ENCODE results near the gene ERN1.

Gene ERN1

DNA sequence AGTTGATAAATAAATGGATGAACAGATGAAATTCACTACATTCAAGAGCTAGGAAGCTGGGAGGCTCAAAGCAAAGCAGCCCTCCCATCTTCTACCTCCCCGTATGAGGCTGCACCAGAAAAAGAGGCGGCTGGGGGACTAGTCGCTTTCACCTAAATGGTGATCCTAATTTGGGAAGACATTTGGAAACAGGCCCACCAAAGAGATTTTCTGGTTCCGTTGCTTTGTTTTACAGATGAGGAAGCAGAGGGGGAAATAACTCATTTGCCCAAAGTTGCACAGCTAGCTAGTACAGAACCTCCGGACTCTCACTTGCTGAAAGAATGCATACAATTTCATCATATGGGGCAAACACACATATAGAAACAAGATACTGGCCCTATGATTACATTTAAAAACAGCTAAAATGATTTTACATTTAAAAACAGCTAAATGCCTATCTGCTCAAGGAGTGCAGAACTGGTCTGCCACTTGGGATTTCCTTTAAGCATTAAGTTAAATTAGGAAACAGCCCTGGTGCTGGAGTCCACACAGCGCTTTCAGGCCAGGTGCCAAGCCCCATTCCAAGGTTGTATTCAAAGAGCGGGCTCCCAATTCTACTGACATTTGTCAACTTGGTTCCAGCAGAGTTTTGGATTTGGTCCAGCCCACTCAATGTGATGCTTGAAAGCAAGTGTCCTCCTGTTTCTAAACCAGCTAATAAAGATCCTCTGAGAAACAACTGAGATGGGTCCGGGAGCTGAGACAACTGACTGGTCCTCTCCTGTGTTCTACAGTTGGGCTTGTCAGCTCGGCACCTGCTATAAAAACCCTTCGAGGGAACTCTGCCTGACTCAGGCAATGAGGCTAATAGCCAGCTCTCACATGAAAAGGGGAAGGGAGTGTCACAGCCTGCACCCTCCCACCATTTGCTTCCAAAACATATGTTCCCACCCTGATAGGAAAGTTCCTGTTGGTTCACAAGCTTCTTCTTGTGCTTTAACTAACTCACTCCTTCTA is 11.7 kb downstream of the ERN1 start:
- H3K79me2 ChIP-seq (ENCODE audit: low read length), result peaks cover 95% of the 10 kb centered on the region
- TF ChIP-seq, protein P1, sequence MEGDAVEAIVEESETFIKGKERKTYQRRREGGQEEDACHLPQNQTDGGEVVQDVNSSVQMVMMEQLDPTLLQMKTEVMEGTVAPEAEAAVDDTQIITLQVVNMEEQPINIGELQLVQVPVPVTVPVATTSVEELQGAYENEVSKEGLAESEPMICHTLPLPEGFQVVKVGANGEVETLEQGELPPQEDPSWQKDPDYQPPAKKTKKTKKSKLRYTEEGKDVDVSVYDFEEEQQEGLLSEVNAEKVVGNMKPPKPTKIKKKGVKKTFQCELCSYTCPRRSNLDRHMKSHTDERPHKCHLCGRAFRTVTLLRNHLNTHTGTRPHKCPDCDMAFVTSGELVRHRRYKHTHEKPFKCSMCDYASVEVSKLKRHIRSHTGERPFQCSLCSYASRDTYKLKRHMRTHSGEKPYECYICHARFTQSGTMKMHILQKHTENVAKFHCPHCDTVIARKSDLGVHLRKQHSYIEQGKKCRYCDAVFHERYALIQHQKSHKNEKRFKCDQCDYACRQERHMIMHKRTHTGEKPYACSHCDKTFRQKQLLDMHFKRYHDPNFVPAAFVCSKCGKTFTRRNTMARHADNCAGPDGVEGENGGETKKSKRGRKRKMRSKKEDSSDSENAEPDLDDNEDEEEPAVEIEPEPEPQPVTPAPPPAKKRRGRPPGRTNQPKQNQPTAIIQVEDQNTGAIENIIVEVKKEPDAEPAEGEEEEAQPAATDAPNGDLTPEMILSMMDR (IDR thresholded peaks at IDR 0.05; ENCODE audit: low read length), result no peak
- TF ChIP-seq EZH2phosphoT487 (IDR thresholded peaks at IDR 0.05; ENCODE audit: low read length) (no peak), EZH2 (optimal IDR thresholded peaks at IDR 0.05; ENCODE audit: low read depth, low read length) (no peak)
- DNase-seq, result no peak

DNA sequence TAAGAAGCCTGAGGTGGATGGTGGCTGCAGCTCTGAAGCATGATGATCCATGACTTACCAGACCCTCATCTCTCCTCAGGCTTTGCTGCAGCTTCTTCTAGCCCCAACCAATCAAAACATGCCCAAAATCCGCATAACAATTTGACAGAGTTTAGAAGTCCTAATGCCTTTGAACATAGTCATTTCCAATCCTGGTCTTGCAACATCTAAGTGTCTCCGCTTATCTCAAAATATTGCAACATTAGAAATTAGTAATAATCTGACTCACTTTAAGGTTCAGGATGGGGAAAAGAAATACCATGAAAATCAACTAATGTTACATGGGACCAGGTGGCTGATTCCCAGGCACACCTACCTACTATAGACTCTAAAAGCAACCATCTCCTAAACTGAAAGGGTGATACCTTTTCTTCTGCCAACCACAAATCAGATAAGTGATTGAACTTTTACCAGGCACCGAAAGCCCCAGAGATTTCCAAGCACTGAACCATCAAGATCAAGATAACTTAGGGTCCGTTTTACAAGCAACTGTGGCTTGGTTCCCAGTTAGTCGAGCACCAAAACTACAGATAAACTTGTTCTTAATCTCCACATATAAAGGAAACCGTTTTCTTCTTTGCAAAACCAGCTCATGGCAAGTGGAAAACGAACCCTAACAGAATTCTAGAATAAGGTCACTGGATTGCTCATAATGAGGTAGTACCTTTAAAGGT is 14.0 kb downstream of the ERN1 start:
- Histone ChIP-seq H2AFZ (ENCODE audit: low read length) (no peak overlapping the region), H3K4me2 (ENCODE audit: low read depth, low read length) (no peak overlapping the region), H3K9ac (ENCODE audit: low read length) (no peak overlapping the region), H3K9me3 (replicated peaks; ENCODE audit: insufficient read depth, low read length) (no peaks in the 10 kb centered on the region), H3K79me2 (ENCODE audit: low read length) (peaks cover 100% of the 10 kb centered on the region), H3F3A (ENCODE audit: insufficient read depth, low read length) (peaks cover 54% of the 10 kb centered on the region), H3K4me3 (ENCODE audit: low read length) (no peak overlapping the region), H4K20me1 (ENCODE audit: insufficient read depth, low read length) (peaks cover 4% of the 10 kb centered on the region; the same call in 1 of the 2 replicates), H3K36me3 (replicated peaks; ENCODE audit: insufficient read depth, low read length) (peaks cover 17% of the 10 kb centered on the region; the same call in 1 of the 2 replicates), H3K4me1 (ENCODE audit: low read length) (peaks cover 54% of the 10 kb centered on the region), H3K27ac (ENCODE audit: low read length) (no peak overlapping the region; the same call in 1 of the 2 replicates), H3K9me2 (replicated peaks; ENCODE audit: insufficient read depth, low read length) (no peaks in the 10 kb centered on the region), H3K27me3 (replicated peaks; ENCODE audit: insufficient read depth, low read length) (no peaks in the 10 kb centered on the region)
- DNase-seq, result no peak
- TF ChIP-seq EZH2 (optimal IDR thresholded peaks at IDR 0.05; ENCODE audit: low read depth, low read length), result no peak
- no peak for TF ChIP-seq EZH2phosphoT487 (IDR thresholded peaks at IDR 0.05; ENCODE audit: low read length)
- TF ChIP-seq, protein P1 (IDR thresholded peaks at IDR 0.05; ENCODE audit: low read length), result no peak

More for the DNA sequence above, 11.7 kb downstream of the ERN1 start:
- H2AFZ ChIP-seq (ENCODE audit: low read length), result no peak overlapping the region
- no peak overlapping the region for H3K4me3 ChIP-seq (ENCODE audit: low read length)
- H3K9ac ChIP-seq (ENCODE audit: low read length), result no peak overlapping the region
- H3F3A ChIP-seq (ENCODE audit: insufficient read depth, low read length), result peaks cover 63% of the 10 kb centered on the region
- no peak overlapping the region for H3K27ac ChIP-seq (ENCODE audit: low read length)
- H3K27me3 ChIP-seq (replicated peaks; ENCODE audit: insufficient read depth, low read length), result no peaks in the 10 kb centered on the region
- H3K4me2 ChIP-seq (ENCODE audit: low read depth, low read length), result no peak overlapping the region
- H3K9me2 ChIP-seq (replicated peaks; ENCODE audit: insufficient read depth, low read length), result no peaks in the 10 kb centered on the region
- H3K9me3 ChIP-seq (replicated peaks; ENCODE audit: insufficient read depth, low read length), result no peaks in the 10 kb centered on the region
- H4K20me1 ChIP-seq (ENCODE audit: insufficient read depth, low read length), result peaks cover 4% of the 10 kb centered on the region; the same call in 1 of the 2 replicates
- H3K4me1 ChIP-seq (ENCODE audit: low read length), result peaks cover 56% of the 10 kb centered on the region
- peaks cover 10% of the 10 kb centered on the region; the same call in 1 of the 2 replicates for H3K36me3 ChIP-seq (replicated peaks; ENCODE audit: insufficient read depth, low read length)

DNA sequence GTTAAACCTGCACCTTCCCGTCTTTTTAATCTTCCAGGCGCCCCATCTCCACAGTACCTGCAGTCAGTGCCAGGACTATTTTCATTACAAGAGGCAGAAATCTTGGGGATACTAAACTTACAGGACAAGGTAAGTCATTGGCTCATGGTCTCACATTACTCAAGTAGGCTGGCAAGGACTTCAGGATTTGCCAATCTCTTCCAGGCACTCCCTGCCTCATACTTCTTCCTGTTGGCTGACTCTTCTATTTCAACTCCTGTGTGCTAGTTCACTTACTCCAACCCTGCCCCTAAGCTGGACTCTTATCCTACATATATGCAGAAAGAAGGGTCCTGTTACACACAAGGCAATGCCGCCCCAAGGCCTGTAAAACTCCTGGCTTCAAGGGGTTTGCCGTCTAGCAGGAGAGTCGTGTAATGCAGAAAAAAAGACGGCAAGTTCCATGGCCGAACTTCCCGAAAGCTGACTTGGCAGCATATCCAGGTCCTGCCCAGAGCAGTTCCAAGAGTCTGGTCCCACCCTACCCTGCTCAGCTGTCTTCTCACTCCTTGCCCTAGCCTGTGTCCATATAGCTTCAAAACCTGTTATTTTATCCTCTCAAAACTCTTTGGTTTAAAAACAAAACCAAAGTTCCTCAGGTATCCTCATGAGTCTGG is 14.8 kb downstream of the ERN1 start:
- no peaks in the 10 kb centered on the region for H3K27me3 ChIP-seq (replicated peaks; ENCODE audit: insufficient read depth, low read length)
- H3K79me2 ChIP-seq (ENCODE audit: low read length), result peaks cover 100% of the 10 kb centered on the region
- H3K9me2 ChIP-seq (replicated peaks; ENCODE audit: insufficient read depth, low read length), result no peaks in the 10 kb centered on the region
- DNase-seq, result no peak
- no peaks in the 10 kb centered on the region for H3K9me3 ChIP-seq (replicated peaks; ENCODE audit: insufficient read depth, low read length)
- TF ChIP-seq, protein P1 (IDR thresholded peaks at IDR 0.05; ENCODE audit: low read length), result no peak
- no peak for TF ChIP-seq EZH2phosphoT487 (IDR thresholded peaks at IDR 0.05; ENCODE audit: low read length)
- H3K27ac ChIP-seq (ENCODE audit: low read length), result no peak overlapping the region; the same call in 1 of the 2 replicates
- no peak overlapping the region for H3K9ac ChIP-seq (ENCODE audit: low read length)
- no peak overlapping the region for H3K4me3 ChIP-seq (ENCODE audit: low read length)
- H3K36me3 ChIP-seq (replicated peaks; ENCODE audit: insufficient read depth, low read length), result peaks cover 17% of the 10 kb centered on the region; the same call in 1 of the 2 replicates
- H4K20me1 ChIP-seq (ENCODE audit: insufficient read depth, low read length), result peaks cover 4% of the 10 kb centered on the region; the same call in 1 of the 2 replicates
- H3K4me2 ChIP-seq (ENCODE audit: low read depth, low read length), result no peak overlapping the region
- no peak overlapping the region for H2AFZ ChIP-seq (ENCODE audit: low read length)
- H3K4me1 ChIP-seq (ENCODE audit: low read length), result peaks cover 53% of the 10 kb centered on the region
- peaks cover 54% of the 10 kb centered on the region for H3F3A ChIP-seq (ENCODE audit: insufficient read depth, low read length)
